Neutrophil (primary cell): ENCODE results near the gene CCDC146.
"Not testable (repeated sequence)": the region's sequence is repeated elsewhere in the genome, so short reads cannot be mapped to it uniquely, and the experiment has no call there.

Experiments
- H3K27ac ChIP-seq: fragments of 200-600 bp; sonication (generic); 2 replicates; pipeline ENCODE4 v1.5.1; 2016; ENCODE audit warnings: mild to moderate bottlenecking, moderate library complexity
- H3K27me3 ChIP-seq: fragments of 200-600 bp; sonication (generic); 2 replicates; pipeline ENCODE4 v1.6.0; 2016; ENCODE audit warnings: mild to moderate bottlenecking
- H3K36me3 ChIP-seq: fragments of 200-600 bp; sonication (generic); 2 replicates; pipeline ENCODE4 v1.5.1; 2017
- H3K4me1 ChIP-seq, 2 experiments: fragments of 200-600 bp in 1 of 2; sonication (generic) in 1 of 2; 1 replicate in 1 of 2; 2 replicates in 1 of 2; pipeline versions ENCODE4 v1.5.1 to v1.6.1; 2013 to 2016; ENCODE audit warnings: low read depth in 1 of 2, low read length in 1 of 2, mild to moderate bottlenecking in 1 of 2, moderate library complexity in 1 of 2; ENCODE audit not compliant: control insufficient read depth in 1 of 2, insufficient read depth in 1 of 2
- H3K4me3 ChIP-seq, 2 experiments: fragments of 200-600 bp in 1 of 2; sonication (generic) in 1 of 2; 1 replicate in 1 of 2; 2 replicates in 1 of 2; pipeline ENCODE4 v1.5.1; 2013 to 2016; ENCODE audit warnings: low read depth in 1 of 2, low read length in 1 of 2, mild to moderate bottlenecking in 1 of 2, moderate library complexity in 1 of 2
- H3K9me3 ChIP-seq: fragments of 200-600 bp; sonication (generic); 2 replicates; pipeline ENCODE4 v1.5.1; 2016

CCDC146 gene

GRCh38 chr7:77108362-77108761, 14.1 kb upstream of the CCDC146 start:
- H3K36me3 ChIP-seq, result peaks cover 18% of the 10 kb centered on the region
- not testable (repeated sequence) for H3K27ac ChIP-seq, H3K9me3 ChIP-seq, H3K4me1 ChIP-seq, H3K27me3 ChIP-seq, H3K4me3 ChIP-seq

- H3K4me3 ChIP-seq, H3K27me3 ChIP-seq, H3K27ac ChIP-seq, H3K9me3 ChIP-seq, H3K4me1 ChIP-seq: not testable (repeated sequence)
- H3K36me3 ChIP-seq, result peaks cover 17% of the 10 kb centered on the region
Measured at GRCh38 chr7:77112719-77113306, 9.6 kb upstream of the CCDC146 start.

- H3K4me1 ChIP-seq, result peaks cover 23 to 27% of the 10 kb centered on the region in 2 experiments
- H3K36me3 ChIP-seq, H3K27ac ChIP-seq, H3K9me3 ChIP-seq, H3K27me3 ChIP-seq, H3K4me3 ChIP-seq: not testable (repeated sequence)
Measured at GRCh38 chr7:77125486-77125885, 3.1 kb downstream of the CCDC146 start.

GRCh38 chr7:77127009-77127408, 4.6 kb downstream of the CCDC146 start:
- not testable (repeated sequence) for H3K27ac ChIP-seq, H3K9me3 ChIP-seq, H3K36me3 ChIP-seq, H3K4me3 ChIP-seq, H3K27me3 ChIP-seq
- H3K4me1 ChIP-seq, result peaks cover 14 to 17% of the 10 kb centered on the region in 2 experiments

GRCh38 chr7:77128582-77129410, 6.4 kb downstream of the CCDC146 start:
- Histone ChIP-seq H3K4me1 (peaks cover 11 to 14% of the 10 kb centered on the region in 2 experiments), H3K27ac (peak overlapping the region; percentile 71), H3K4me3 (peak overlapping the region in 1 of 2 experiments; percentile 25)
- not testable (repeated sequence) for H3K36me3 ChIP-seq, H3K9me3 ChIP-seq, H3K27me3 ChIP-seq

DNA sequence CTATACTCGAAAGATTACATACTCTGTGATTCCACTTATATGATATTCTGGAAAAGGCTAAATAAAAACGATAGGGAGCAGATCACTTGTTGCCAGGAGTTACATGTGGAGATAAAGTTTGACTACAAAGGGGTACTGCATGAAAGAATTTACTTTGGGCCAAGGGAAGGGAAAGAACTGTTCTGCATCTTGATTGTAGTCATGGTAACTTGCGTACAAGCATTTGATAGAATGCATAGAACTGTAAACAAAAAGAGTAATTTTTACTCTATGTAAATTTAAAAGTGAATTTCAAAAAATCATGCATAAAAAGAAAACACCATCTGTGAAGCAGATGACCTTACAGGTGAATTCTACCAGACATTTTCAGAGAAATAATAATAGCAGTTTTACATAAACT, 9.4 kb downstream of the CCDC146 start:
- H3K27ac ChIP-seq, H3K9me3 ChIP-seq, H3K4me3 ChIP-seq, H3K36me3 ChIP-seq, H3K27me3 ChIP-seq: not testable (repeated sequence)
- peaks cover 7 to 11% of the 10 kb centered on the region in 2 experiments for H3K4me1 ChIP-seq

- not testable (repeated sequence) for H3K4me3 ChIP-seq, H3K27ac ChIP-seq, H3K9me3 ChIP-seq, H3K36me3 ChIP-seq, H3K27me3 ChIP-seq, H3K4me1 ChIP-seq
Measured at GRCh38 chr7:77138668-77139067, 16.3 kb downstream of the CCDC146 start.

- H3K27ac ChIP-seq, H3K27me3 ChIP-seq, H3K4me1 ChIP-seq, H3K9me3 ChIP-seq, H3K4me3 ChIP-seq, H3K36me3 ChIP-seq: not testable (repeated sequence)
Measured at GRCh38 chr7:77140291-77140690, 17.9 kb downstream of the CCDC146 start.

DNA sequence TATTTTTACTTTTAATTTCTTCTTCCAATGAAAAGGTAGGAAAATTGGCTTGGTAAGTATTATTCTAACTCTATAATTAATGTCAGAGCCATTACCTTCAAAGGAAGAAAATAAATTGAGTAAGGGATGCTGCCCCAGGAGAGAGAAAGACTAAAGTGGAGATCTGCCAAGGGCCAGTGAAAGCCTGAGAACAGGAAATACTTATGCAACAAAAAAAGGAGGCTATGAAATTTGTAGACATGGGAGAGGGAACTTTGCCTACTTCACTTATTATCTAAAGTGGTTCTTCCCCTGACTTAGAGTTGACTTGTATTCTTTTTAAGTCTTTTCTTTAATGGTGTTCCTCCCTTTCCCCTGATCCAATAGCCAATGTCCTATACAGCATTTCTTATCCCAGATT, 29.8 kb downstream of the CCDC146 start:
- H3K4me3 ChIP-seq, result peak overlapping the region in 1 of 2 experiments; percentile 21
- not testable (repeated sequence) for H3K9me3 ChIP-seq, H3K36me3 ChIP-seq, H3K27me3 ChIP-seq
- peak overlapping the region; percentile 82 for H3K27ac ChIP-seq
- H3K4me1 ChIP-seq, result peaks cover 33 to 36% of the 10 kb centered on the region in 2 experiments

- not testable (repeated sequence) for H3K9me3 ChIP-seq, H3K27me3 ChIP-seq, H3K36me3 ChIP-seq, H3K4me3 ChIP-seq
- Histone ChIP-seq H3K4me1 (peaks cover 48 to 49% of the 10 kb centered on the region in 2 experiments), H3K27ac (peak overlapping the region; percentile 80)
Measured at GRCh38 chr7:77154917-77155464, 32.6 kb downstream of the CCDC146 start.

GRCh38 chr7:77155601-77156377, 33.4 kb downstream of the CCDC146 start:
- H3K4me1 ChIP-seq, result peaks cover 48 to 49% of the 10 kb centered on the region in 2 experiments

DNA sequence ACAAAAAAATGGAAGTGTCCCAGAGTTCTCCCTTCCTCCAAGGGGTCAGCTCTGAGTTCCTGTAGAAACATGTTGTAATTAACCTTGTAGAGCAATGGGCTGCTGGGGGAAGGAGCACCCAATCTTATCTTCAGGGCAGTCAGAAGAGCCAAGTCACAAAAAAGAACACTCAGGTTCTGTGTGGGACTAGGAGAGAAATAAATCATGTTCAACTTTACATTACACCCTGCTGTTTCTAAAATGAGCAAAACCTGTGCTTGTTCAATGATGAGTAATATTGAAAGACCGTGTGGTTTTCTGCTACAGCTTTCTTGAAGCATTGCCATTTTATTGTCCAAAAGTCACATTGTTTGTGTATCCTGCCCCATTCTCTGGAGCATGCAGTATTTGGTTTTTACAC, 34.6 kb downstream of the CCDC146 start:
- H3K36me3 ChIP-seq, H3K9me3 ChIP-seq, H3K27me3 ChIP-seq: not testable (repeated sequence)
- peak overlapping the region; percentile 47 to 52 for H3K4me3 ChIP-seq
- H3K27ac ChIP-seq, result peak overlapping the region; percentile 86
- H3K4me1 ChIP-seq, result peaks cover 41% of the 10 kb centered on the region in 2 experiments

More at GRCh38 chr7:77155601-77156377, 33.4 kb downstream of the CCDC146 start:
- H3K9me3 ChIP-seq, H3K36me3 ChIP-seq, H3K27me3 ChIP-seq, H3K4me3 ChIP-seq: not testable (repeated sequence)
- peak overlapping the region; percentile 80 for H3K27ac ChIP-seq
